Measurements from ENCODE around the gene SAMM50. TPM values are rescaled to one million over a fixed set of nuclear protein-coding genes. Genes with fewer than 3 reads are reported as not detected.

Gene SAMM50
- total and polyA plus RNA-seq, 2 experiments from 2014 or later: 37.6 to 53.5 TPM

DNA sequence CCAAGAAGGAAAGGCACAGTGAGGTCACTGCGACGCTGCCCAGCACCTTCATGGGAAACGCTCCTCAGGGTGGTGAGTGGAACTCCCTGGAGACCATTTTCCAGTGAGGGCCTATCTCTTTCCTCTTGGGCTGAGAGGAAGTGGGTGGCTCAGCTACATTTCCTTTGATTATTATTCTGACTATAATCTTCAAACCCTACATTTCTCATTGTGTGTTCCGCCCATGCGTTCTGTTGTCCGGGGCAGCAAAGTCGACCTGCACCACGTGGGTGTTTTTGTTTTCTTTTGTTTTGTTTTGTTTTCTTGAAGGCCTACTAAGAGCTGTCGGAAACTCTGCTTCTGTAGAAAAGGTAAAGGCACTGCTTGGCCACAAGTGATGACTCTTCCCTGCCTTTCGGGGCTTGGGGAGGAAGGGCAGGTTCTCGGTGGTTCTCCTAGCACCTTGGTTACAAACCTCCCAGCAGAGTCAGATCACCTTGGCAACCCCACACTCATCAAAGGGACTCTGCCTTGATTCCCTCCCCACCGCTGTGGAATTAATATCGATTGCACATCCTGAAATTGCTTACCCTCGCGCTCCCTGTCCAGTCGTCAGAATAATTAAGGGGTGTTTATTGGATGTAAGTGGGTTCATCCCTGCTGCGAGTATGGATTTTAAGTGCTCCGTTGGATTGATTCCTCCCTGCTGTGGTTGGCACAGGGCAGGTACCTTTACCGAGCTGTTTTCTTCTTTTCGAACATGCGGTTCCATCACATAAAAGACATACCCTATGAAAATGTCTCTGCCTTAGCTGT is 76.1 kb downstream of the SAMM50 start:
- Histone ChIP-seq H3K4me1 (ENCODE audit: insufficient read depth) (peaks cover 8% of the 10 kb centered on the region), H3K27me3 (no peaks in the 10 kb centered on the region), H3K36me3 (replicated peaks; ENCODE audit: insufficient read depth, low read depth) (no peaks in the 10 kb centered on the region), H4K20me1 (ENCODE audit: insufficient read depth, poor library complexity, severe bottlenecking) (no peaks in the 10 kb centered on the region), H3K9me2 (replicated peaks; ENCODE audit: insufficient read depth) (no peaks in the 10 kb centered on the region), H3K4me2 (no peak overlapping the region), H2AFZ (no peak overlapping the region), H3K9me3 (ENCODE audit: low read depth) (no peaks in the 10 kb centered on the region), H3K79me2 (peaks cover 5% of the 10 kb centered on the region), H3K4me3 (no peak overlapping the region), H3K27ac (no peak overlapping the region)
- DNase-seq (ENCODE audit: low spot score): no peak
- WGBS (ENCODE audit: low lambda C conversion rate, missing lambda C conversion rate): 88% methylated on average over 21 of the region's 21 CpGs
- TF ChIP-seq, protein P1, sequence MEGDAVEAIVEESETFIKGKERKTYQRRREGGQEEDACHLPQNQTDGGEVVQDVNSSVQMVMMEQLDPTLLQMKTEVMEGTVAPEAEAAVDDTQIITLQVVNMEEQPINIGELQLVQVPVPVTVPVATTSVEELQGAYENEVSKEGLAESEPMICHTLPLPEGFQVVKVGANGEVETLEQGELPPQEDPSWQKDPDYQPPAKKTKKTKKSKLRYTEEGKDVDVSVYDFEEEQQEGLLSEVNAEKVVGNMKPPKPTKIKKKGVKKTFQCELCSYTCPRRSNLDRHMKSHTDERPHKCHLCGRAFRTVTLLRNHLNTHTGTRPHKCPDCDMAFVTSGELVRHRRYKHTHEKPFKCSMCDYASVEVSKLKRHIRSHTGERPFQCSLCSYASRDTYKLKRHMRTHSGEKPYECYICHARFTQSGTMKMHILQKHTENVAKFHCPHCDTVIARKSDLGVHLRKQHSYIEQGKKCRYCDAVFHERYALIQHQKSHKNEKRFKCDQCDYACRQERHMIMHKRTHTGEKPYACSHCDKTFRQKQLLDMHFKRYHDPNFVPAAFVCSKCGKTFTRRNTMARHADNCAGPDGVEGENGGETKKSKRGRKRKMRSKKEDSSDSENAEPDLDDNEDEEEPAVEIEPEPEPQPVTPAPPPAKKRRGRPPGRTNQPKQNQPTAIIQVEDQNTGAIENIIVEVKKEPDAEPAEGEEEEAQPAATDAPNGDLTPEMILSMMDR (IDR thresholded peaks at IDR 0.05; ENCODE audit: poor library complexity): no peak
- TF ChIP-seq EZH2 (IDR thresholded peaks at IDR 0.05; ENCODE audit: borderline replicate concordance) (no peak), EZH2phosphoT487 (IDR thresholded peaks at IDR 0.05; ENCODE audit: low read depth, severe bottlenecking, unreplicated experiment) (no peak)

DNA sequence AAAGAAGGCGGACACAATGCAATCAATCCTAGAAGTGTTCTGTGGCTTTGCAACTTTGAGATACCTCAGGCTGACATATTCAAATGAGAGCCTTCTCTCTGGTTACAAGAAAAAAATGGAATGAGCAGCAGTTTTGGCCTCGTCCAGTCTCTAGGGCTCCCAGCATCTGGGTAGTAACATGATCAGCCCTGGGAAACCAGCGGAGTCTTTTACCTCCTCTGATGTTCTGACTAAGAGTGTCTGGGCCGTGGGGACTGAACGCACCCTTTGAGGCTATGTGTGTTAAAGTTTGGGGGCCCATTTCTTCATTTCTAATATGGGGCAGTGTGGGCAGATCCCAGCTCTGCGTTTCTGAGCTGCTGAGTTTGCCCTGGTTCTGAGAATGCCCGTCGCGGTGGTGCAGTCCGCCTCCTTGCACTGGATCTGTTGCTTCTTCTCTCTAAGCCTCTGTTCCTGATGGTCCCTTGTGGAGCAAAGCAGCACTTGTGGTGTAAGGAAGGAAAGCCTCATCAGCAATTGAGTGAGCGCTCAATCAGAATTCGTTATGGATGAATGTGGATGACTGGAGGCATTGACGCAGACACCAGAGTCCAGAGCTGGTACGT is 77.0 kb downstream of the SAMM50 start:
- Histone ChIP-seq H2AFZ (no peak overlapping the region), H3K9me3 (ENCODE audit: low read depth) (no peaks in the 10 kb centered on the region), H3K27ac (no peak overlapping the region), H3K79me2 (peaks cover 5% of the 10 kb centered on the region), H3K36me3 (replicated peaks; ENCODE audit: insufficient read depth, low read depth) (no peaks in the 10 kb centered on the region), H3K4me1 (ENCODE audit: insufficient read depth) (peaks cover 8% of the 10 kb centered on the region), H3K27me3 (no peaks in the 10 kb centered on the region), H4K20me1 (ENCODE audit: insufficient read depth, poor library complexity, severe bottlenecking) (no peaks in the 10 kb centered on the region), H3K4me2 (no peak overlapping the region), H3K9me2 (replicated peaks; ENCODE audit: insufficient read depth) (no peaks in the 10 kb centered on the region), H3K4me3 (no peak overlapping the region)
- TF ChIP-seq EZH2 (IDR thresholded peaks at IDR 0.05; ENCODE audit: borderline replicate concordance): no peak
- TF ChIP-seq, protein P1 (IDR thresholded peaks at IDR 0.05; ENCODE audit: poor library complexity): no peak
- no peak for DNase-seq (ENCODE audit: low spot score)
- 81% methylated on average over 14 of the region's 14 CpGs for WGBS (ENCODE audit: low lambda C conversion rate, missing lambda C conversion rate)

DNA sequence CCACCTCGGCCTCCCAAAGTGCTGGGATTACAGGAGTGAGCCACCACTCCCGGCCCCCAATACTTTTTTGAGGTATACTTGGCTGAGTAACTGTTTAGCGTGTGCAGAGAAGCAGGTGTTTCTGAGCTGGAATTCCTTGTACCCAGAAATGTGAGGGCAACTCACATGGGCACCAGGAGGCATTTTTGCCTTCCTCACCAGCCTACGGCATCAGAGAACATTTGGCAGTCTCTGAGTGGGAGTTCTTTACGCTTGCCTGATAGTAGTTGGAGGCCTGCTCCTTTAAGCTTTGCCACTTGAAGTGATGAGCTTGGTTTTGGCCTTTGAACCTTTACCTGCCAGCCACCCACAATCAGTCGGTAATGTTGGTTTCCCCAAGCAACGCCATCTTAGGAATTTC is 78.0 kb downstream of the SAMM50 start:
- no peaks in the 10 kb centered on the region for H3K9me3 ChIP-seq (ENCODE audit: low read depth)
- H3K36me3 ChIP-seq (replicated peaks; ENCODE audit: insufficient read depth, low read depth): no peaks in the 10 kb centered on the region
- no peaks in the 10 kb centered on the region for H3K9me2 ChIP-seq (replicated peaks; ENCODE audit: insufficient read depth)
- TF ChIP-seq EZH2 (IDR thresholded peaks at IDR 0.05; ENCODE audit: borderline replicate concordance) (no peak), EZH2phosphoT487 (IDR thresholded peaks at IDR 0.05; ENCODE audit: low read depth, severe bottlenecking, unreplicated experiment) (no peak)
- TF ChIP-seq, protein P1 (IDR thresholded peaks at IDR 0.05; ENCODE audit: poor library complexity): no peak
- no peak overlapping the region for H3K4me3 ChIP-seq
- H2AFZ ChIP-seq: peak overlapping the region; percentile 23
- no peaks in the 10 kb centered on the region for H4K20me1 ChIP-seq (ENCODE audit: insufficient read depth, poor library complexity, severe bottlenecking)
- peaks cover 8% of the 10 kb centered on the region for H3K4me1 ChIP-seq (ENCODE audit: insufficient read depth)
- H3K79me2 ChIP-seq: peaks cover 5% of the 10 kb centered on the region
- WGBS (ENCODE audit: low lambda C conversion rate, missing lambda C conversion rate): 80% methylated on average over 7 of the region's 7 CpGs
- H3K27me3 ChIP-seq: no peaks in the 10 kb centered on the region
- DNase-seq (ENCODE audit: low spot score): no peak
- peak overlapping the region; percentile 25 for H3K27ac ChIP-seq
- no peak overlapping the region for H3K4me2 ChIP-seq

Measured in hepatocyte (in vitro differentiated cells).